ENCODE data around the gene HOXB5. TPM values are rescaled to one million over a fixed set of nuclear protein-coding genes. Genes with fewer than 3 reads are reported as not detected.

HOXB5 gene
- total RNA-seq, 1 donor from 2014 or later = not detected

GRCh38 chr17:48592577-48592976, 1.0 kb downstream of the HOXB5 start:
- no peaks in the 10 kb centered on the region for H3K4me1 Mint-ChIP-seq (ENCODE audit: low read depth, unreplicated experiment)
- H3K4me3 Mint-ChIP-seq (ENCODE audit: unreplicated experiment) = no peak overlapping the region
- H4K20me1 ChIP-seq (ENCODE audit: insufficient read depth, low read length) = no peaks in the 10 kb centered on the region
- no peaks in the 10 kb centered on the region for H3K9me3 ChIP-seq (ENCODE audit: insufficient read depth, low read depth, low read length)
- peak overlapping the region; percentile 65 for H3K4me3 ChIP-seq (ENCODE audit: insufficient read depth, low read depth, low read length)
- no peaks in the 10 kb centered on the region for H3K36me3 ChIP-seq (ENCODE audit: insufficient read depth, low read length)
- TF ChIP-seq CTCF (IDR thresholded peaks at IDR 0.05; ENCODE audit: insufficient read depth, low read depth, low read length) (no peak), EZH2 (IDR thresholded peaks at IDR 0.05; ENCODE audit: insufficient read depth, low read length) (peak; percentile 12)
- H3K36me3 Mint-ChIP-seq (ENCODE audit: low read depth, unreplicated experiment) = no peaks in the 10 kb centered on the region
- H3K27me3 ChIP-seq (ENCODE audit: insufficient read depth, low read length) = peaks cover 79% of the 10 kb centered on the region
- H3K4me2 ChIP-seq (ENCODE audit: low read length) = peak overlapping the region; percentile 92
- H3K27me3 Mint-ChIP-seq (ENCODE audit: low read depth, unreplicated experiment) = peaks cover 92% of the 10 kb centered on the region
- no peak for FAIRE-seq
- no peak for DNase-seq (ENCODE audit: low read depth)
- peak overlapping the region; percentile 72 for H3K27ac ChIP-seq (ENCODE audit: low read depth, low read length)
- no peak overlapping the region for H3K27ac Mint-ChIP-seq (ENCODE audit: unreplicated experiment)
- peaks cover 18% of the 10 kb centered on the region for H3K4me1 ChIP-seq (ENCODE audit: insufficient read depth, low read length)
- peak overlapping the region; percentile 82 for H2AFZ ChIP-seq (ENCODE audit: low read depth, low read length)
- peaks cover 25% of the 10 kb centered on the region for H3K9me3 Mint-ChIP-seq (ENCODE audit: unreplicated experiment)
- peak overlapping the region; percentile 84 for H3K9ac ChIP-seq (ENCODE audit: low read length)
- peaks cover 20% of the 10 kb centered on the region for H3K79me2 ChIP-seq (ENCODE audit: insufficient read depth, low read length)

- no peak overlapping the region for H2AFZ ChIP-seq (ENCODE audit: low read depth, low read length)
- no peak overlapping the region for H3K27ac ChIP-seq (ENCODE audit: low read depth, low read length)
- no peaks in the 10 kb centered on the region for H4K20me1 ChIP-seq (ENCODE audit: insufficient read depth, low read length)
- Mint-ChIP-seq H3K4me3 (ENCODE audit: unreplicated experiment) (no peak overlapping the region), H3K27me3 (ENCODE audit: low read depth, unreplicated experiment) (peaks cover 92% of the 10 kb centered on the region), H3K27ac (ENCODE audit: unreplicated experiment) (no peak overlapping the region), H3K4me1 (ENCODE audit: low read depth, unreplicated experiment) (no peaks in the 10 kb centered on the region), H3K9me3 (ENCODE audit: unreplicated experiment) (peaks cover 25% of the 10 kb centered on the region), H3K36me3 (ENCODE audit: low read depth, unreplicated experiment) (no peaks in the 10 kb centered on the region)
- DNase-seq (ENCODE audit: low read depth) (peak; percentile 41), FAIRE-seq (no peak)
- TF ChIP-seq EZH2 (IDR thresholded peaks at IDR 0.05; ENCODE audit: insufficient read depth, low read length) (peak; percentile 73), CTCF (IDR thresholded peaks at IDR 0.05; ENCODE audit: insufficient read depth, low read depth, low read length) (no peak)
- no peaks in the 10 kb centered on the region for H3K9me3 ChIP-seq (ENCODE audit: insufficient read depth, low read depth, low read length)
- peak overlapping the region; percentile 92 for H3K4me2 ChIP-seq (ENCODE audit: low read length)
- H3K9ac ChIP-seq (ENCODE audit: low read length) = peak overlapping the region; percentile 84
- peak overlapping the region; percentile 65 for H3K4me3 ChIP-seq (ENCODE audit: insufficient read depth, low read depth, low read length)
- no peaks in the 10 kb centered on the region for H3K36me3 ChIP-seq (ENCODE audit: insufficient read depth, low read length)
- H3K27me3 ChIP-seq (ENCODE audit: insufficient read depth, low read length) = peaks cover 79% of the 10 kb centered on the region
- H3K4me1 ChIP-seq (ENCODE audit: insufficient read depth, low read length) = peaks cover 18% of the 10 kb centered on the region
- peaks cover 20% of the 10 kb centered on the region for H3K79me2 ChIP-seq (ENCODE audit: insufficient read depth, low read length)
Measured at GRCh38 chr17:48592057-48592514, 1.5 kb downstream of the HOXB5 start.

- Histone ChIP-seq H3K4me2 (ENCODE audit: low read length) (peak overlapping the region; percentile 92), H3K79me2 (ENCODE audit: insufficient read depth, low read length) (peaks cover 20% of the 10 kb centered on the region), H3K4me1 (ENCODE audit: insufficient read depth, low read length) (peaks cover 16% of the 10 kb centered on the region), H3K27me3 (ENCODE audit: insufficient read depth, low read length) (peaks cover 79% of the 10 kb centered on the region), H3K36me3 (ENCODE audit: insufficient read depth, low read length) (no peaks in the 10 kb centered on the region), H2AFZ (ENCODE audit: low read depth, low read length) (no peak overlapping the region), H3K9me3 (ENCODE audit: insufficient read depth, low read depth, low read length) (no peaks in the 10 kb centered on the region), H3K4me3 (ENCODE audit: insufficient read depth, low read depth, low read length) (peak overlapping the region; percentile 65), H3K9ac (ENCODE audit: low read length) (peak overlapping the region; percentile 84), H4K20me1 (ENCODE audit: insufficient read depth, low read length) (no peaks in the 10 kb centered on the region), H3K27ac (ENCODE audit: low read depth, low read length) (no peak overlapping the region)
- Mint-ChIP-seq H3K27ac (ENCODE audit: unreplicated experiment) (no peak overlapping the region), H3K27me3 (ENCODE audit: low read depth, unreplicated experiment) (peaks cover 92% of the 10 kb centered on the region), H3K36me3 (ENCODE audit: low read depth, unreplicated experiment) (no peaks in the 10 kb centered on the region), H3K4me1 (ENCODE audit: low read depth, unreplicated experiment) (no peaks in the 10 kb centered on the region), H3K4me3 (ENCODE audit: unreplicated experiment) (no peak overlapping the region), H3K9me3 (ENCODE audit: unreplicated experiment) (peaks cover 23% of the 10 kb centered on the region)
- TF ChIP-seq CTCF (IDR thresholded peaks at IDR 0.05; ENCODE audit: insufficient read depth, low read depth, low read length) = no peak
- no peak for TF ChIP-seq EZH2 (IDR thresholded peaks at IDR 0.05; ENCODE audit: insufficient read depth, low read length)
- no peak for DNase-seq (ENCODE audit: low read depth)
- FAIRE-seq = no peak
Measured at GRCh38 chr17:48591255-48592056, 2.1 kb downstream of the HOXB5 start.
